HL-60 (cell line): ENCODE results near the gene RNU6-7.

Experiments
- CTCF ChIP-seq: IDR thresholded peaks from one replicate; pipeline ENCODE4 v1.5.1; 2011; ENCODE audit warnings: low read length, control low read depth, inconsistent platforms; ENCODE audit not compliant: insufficient read depth
- POLR2AphosphoS5 ChIP-seq: IDR thresholded peaks from 2 replicates; pipeline ENCODE4 v1.6.1; 2012; ENCODE audit warnings: low read depth
- REST ChIP-seq: IDR thresholded peaks from 2 replicates; pipeline ENCODE4 v1.6.1; 2012; ENCODE audit warnings: low read depth; ENCODE audit not compliant: insufficient replicate concordance

- no peak for TF ChIP-seq CTCF
- no peak for TF ChIP-seq POLR2AphosphoS5
- no peak for TF ChIP-seq REST
These were observed 6.6 kb downstream of the RNU6-7 start for GRCh38 chr14:32208490-32208889.
